ENCODE measurements around the gene OR5B2. TPM values are rescaled to one million over a fixed set of nuclear protein-coding genes. Genes with fewer than 3 reads are reported as not detected.

Gene OR5B2
- not detected for total RNA-seq

DNA sequence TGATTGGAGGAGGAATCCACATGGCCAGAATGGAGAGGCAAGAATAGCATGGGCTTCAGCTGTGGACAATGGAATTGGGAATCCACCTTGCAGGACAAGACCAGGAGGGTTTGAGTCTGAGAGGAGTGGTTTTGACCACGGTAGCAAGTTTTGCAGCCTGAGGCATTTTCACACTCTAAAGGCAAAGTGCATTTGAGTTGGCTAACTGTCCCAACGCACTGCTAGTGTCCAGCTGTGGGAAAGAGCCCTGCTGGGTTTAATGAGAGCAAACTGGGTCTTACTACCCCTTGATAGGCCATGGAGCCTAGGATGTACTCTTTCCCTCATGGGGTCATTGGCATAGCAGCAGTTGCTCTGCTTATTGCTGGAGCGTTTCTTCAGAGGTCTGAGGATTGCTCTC is at the start of gene OR5B2:
TSS of gene OR5B2 (minus strand) at position 101 of the 400 bp plus-strand sequence. CDS start 4,860 bp downstream, outside the sequence.
- no peaks in the 10 kb centered on the region for H3K36me3 ChIP-seq
- no peaks in the 10 kb centered on the region for H3K27me3 ChIP-seq
- H3K4me1 ChIP-seq: no peaks in the 10 kb centered on the region
- no peak within 1 kb of the TSS for H3K27ac ChIP-seq
- H3K4me3 ChIP-seq: no peak within 1 kb of the TSS
- TF ChIP-seq, protein P1, sequence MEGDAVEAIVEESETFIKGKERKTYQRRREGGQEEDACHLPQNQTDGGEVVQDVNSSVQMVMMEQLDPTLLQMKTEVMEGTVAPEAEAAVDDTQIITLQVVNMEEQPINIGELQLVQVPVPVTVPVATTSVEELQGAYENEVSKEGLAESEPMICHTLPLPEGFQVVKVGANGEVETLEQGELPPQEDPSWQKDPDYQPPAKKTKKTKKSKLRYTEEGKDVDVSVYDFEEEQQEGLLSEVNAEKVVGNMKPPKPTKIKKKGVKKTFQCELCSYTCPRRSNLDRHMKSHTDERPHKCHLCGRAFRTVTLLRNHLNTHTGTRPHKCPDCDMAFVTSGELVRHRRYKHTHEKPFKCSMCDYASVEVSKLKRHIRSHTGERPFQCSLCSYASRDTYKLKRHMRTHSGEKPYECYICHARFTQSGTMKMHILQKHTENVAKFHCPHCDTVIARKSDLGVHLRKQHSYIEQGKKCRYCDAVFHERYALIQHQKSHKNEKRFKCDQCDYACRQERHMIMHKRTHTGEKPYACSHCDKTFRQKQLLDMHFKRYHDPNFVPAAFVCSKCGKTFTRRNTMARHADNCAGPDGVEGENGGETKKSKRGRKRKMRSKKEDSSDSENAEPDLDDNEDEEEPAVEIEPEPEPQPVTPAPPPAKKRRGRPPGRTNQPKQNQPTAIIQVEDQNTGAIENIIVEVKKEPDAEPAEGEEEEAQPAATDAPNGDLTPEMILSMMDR (IDR thresholded peaks at IDR 0.05): no peak
- H3K9me3 ChIP-seq: peaks cover 0 to 6% of the 10 kb centered on the region in 2 donors
- DNase-seq (ENCODE audit: low spot score): no peak

- Histone ChIP-seq H3K4me3 (no peak overlapping the region), H3K4me1 (no peaks in the 10 kb centered on the region), H3K27ac (no peak overlapping the region), H3K36me3 (no peaks in the 10 kb centered on the region), H3K27me3 (no peaks in the 10 kb centered on the region), H3K9me3 (peaks cover 0 to 17% of the 10 kb centered on the region in 2 donors)
- TF ChIP-seq, protein P1 (IDR thresholded peaks at IDR 0.05): no peak
- no peak for DNase-seq (ENCODE audit: low spot score)
These were observed 44.0 kb upstream of the OR5B2 start for GRCh38 chr11:58471892-58472291.

DNA sequence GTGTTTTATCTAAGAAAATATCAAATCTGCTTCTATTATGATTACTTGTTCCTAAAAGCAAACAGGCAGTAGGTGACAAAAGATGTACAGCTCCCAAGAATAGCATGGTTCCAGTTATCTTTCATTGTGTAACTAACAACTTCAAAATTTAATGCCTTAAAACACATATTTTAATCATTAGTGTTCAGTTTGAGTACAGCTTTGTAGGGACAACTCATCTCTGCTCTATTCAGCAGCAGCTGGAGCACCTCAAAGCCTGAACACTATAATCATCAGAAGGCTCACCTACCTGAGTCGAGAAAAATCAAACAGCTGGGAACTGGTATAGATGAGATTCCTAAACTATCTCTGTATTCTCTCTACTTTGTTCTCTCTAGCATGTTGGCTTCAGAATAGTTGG is 38.4 kb upstream of the OR5B2 start:
- TF ChIP-seq, protein P1 (IDR thresholded peaks at IDR 0.05): no peak
- Histone ChIP-seq H3K27ac (no peak overlapping the region), H3K4me1 (no peaks in the 10 kb centered on the region), H3K9me3 (peaks cover 0 to 18% of the 10 kb centered on the region in 2 donors), H3K36me3 (no peaks in the 10 kb centered on the region), H3K4me3 (no peak overlapping the region), H3K27me3 (no peaks in the 10 kb centered on the region)
- no peak for DNase-seq (ENCODE audit: low spot score)

DNA sequence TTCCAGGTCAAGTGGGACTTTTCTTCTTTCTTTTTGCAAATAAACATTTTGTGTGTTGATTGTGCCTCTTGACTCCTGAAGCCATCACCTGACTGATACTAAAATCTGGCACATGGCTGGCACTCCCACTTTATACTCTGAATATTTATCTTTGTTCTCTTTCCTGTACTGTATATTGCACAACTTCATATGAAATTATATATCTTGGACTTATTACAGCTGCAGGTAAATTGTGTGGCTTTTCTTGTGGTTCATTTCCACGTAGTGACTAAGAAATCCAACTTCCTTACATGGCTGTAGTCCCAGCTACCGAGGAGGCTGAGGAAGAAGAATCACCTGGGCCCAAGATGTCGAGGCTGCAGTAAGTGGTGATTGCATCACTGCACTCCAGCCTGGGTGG is 37.8 kb upstream of the OR5B2 start:
- Histone ChIP-seq H3K36me3 (no peaks in the 10 kb centered on the region), H3K9me3 (peaks cover 0 to 18% of the 10 kb centered on the region in 2 donors), H3K4me3 (no peak overlapping the region), H3K27ac (no peak overlapping the region), H3K27me3 (no peaks in the 10 kb centered on the region), H3K4me1 (no peaks in the 10 kb centered on the region)
- TF ChIP-seq, protein P1 (IDR thresholded peaks at IDR 0.05): no peak
- DNase-seq (ENCODE audit: low spot score): no peak

- TF ChIP-seq, protein P1 (IDR thresholded peaks at IDR 0.05): no peak
- DNase-seq (ENCODE audit: low spot score): no peak
- H3K4me3 ChIP-seq: no peak overlapping the region
- H3K27ac ChIP-seq: no peak overlapping the region
- no peaks in the 10 kb centered on the region for H3K27me3 ChIP-seq
- H3K4me1 ChIP-seq: no peaks in the 10 kb centered on the region
- H3K36me3 ChIP-seq: no peaks in the 10 kb centered on the region
- peaks cover 0 to 14% of the 10 kb centered on the region in 2 donors for H3K9me3 ChIP-seq
These were observed 23.7 kb upstream of the OR5B2 start for GRCh38 chr11:58451585-58451984.

GRCh38 chr11:58446294-58446693 is 18.4 kb upstream of the OR5B2 start:
- H3K9me3 ChIP-seq: peaks cover 0 to 42% of the 10 kb centered on the region in 2 donors
- no peak overlapping the region for H3K4me3 ChIP-seq
- no peaks in the 10 kb centered on the region for H3K36me3 ChIP-seq
- no peaks in the 10 kb centered on the region for H3K4me1 ChIP-seq
- H3K27me3 ChIP-seq: no peaks in the 10 kb centered on the region
- H3K27ac ChIP-seq: no peak overlapping the region
- TF ChIP-seq, protein P1 (IDR thresholded peaks at IDR 0.05): no peak
- no peak for DNase-seq (ENCODE audit: low spot score)

All from right atrium auricular region (tissue), 2 donors.